Calu3 (cell line): ENCODE measurements around the gene GRIFIN. TPM values are rescaled to one million over a fixed set of nuclear protein-coding genes. Genes with fewer than 3 reads are reported as not detected.

ENCODE experiments used
- BruUV-seq: library from RNA; stranded (reverse); fragments of 400-500 nt; replicated peaks from 2 replicates; lab custom pipeline; 2021; lab: Mats Ljungman, UMichigan
- CTCF ChIA-PET: fragments of 300-600 bp; sonication (Branson Sonifier 250); formaldehyde crosslinking; loops from one replicate; lab custom pipeline; 2022; ENCODE audit warnings: antibody characterized with exemption; lab: Charles Lee
- DNase-seq: peaks from one replicate; pipeline ENCODE4 v3.0.0; 2022
- H3K27ac Mint-ChIP-seq: one replicate; pipeline ENCODE4 v1.8.0; 2022; ENCODE audit warnings: mixed read lengths; ENCODE audit not compliant: unreplicated experiment
- H3K27me3 Mint-ChIP-seq: one replicate; pipeline ENCODE4 v1.8.0; 2022; ENCODE audit warnings: mixed read lengths; ENCODE audit not compliant: unreplicated experiment
- H3K36me3 Mint-ChIP-seq: one replicate; pipeline ENCODE4 v1.8.0; 2022; ENCODE audit warnings: mild to moderate bottlenecking, moderate library complexity, mixed read lengths; ENCODE audit not compliant: insufficient read depth, unreplicated experiment
- H3K4me1 Mint-ChIP-seq: one replicate; pipeline ENCODE4 v1.8.0; 2022; ENCODE audit warnings: mild to moderate bottlenecking, low read depth, mixed read lengths; ENCODE audit not compliant: unreplicated experiment
- H3K4me3 Mint-ChIP-seq: one replicate; pipeline ENCODE4 v1.8.0; 2022; ENCODE audit warnings: mild to moderate bottlenecking, low read depth, moderate library complexity, mixed read lengths; ENCODE audit not compliant: unreplicated experiment
- H3K9me3 Mint-ChIP-seq: one replicate; pipeline ENCODE4 v1.8.0; 2022; ENCODE audit warnings: low read depth, mixed read lengths; ENCODE audit not compliant: unreplicated experiment
- CTCF ChIP-seq: fragments of 200-600 bp; IDR thresholded peaks from one replicate; pipeline ENCODE4 v1.8.0; 2022; ENCODE audit warnings: antibody characterized with exemption; ENCODE audit not compliant: unreplicated experiment
- intact Hi-C: fragments of 100-400 bp; cut with micrococcal nuclease; formaldehyde crosslinking; loops from one replicate; pipeline ENCODE4 v1.10.0; 2022; ENCODE audit not compliant: unreplicated experiment
- total RNA-seq: library from RNA; stranded (reverse); gene quantifications from 2 replicates; pipeline ENCODE4 v1.2.3, GENCODE V29; 2022

Gene GRIFIN
- total RNA-seq, 1 experiment from 2014 or later = not detected

- Mint-ChIP-seq H3K27me3 (peaks cover 25% of the 10 kb centered on the region), H3K4me1 (peaks cover 20% of the 10 kb centered on the region), H3K36me3 (peaks cover 4% of the 10 kb centered on the region), H3K9me3 (no peaks in the 10 kb centered on the region), H3K4me3 (no peak overlapping the region), H3K27ac (no peak overlapping the region)
- no peak for DNase-seq
- no peak for TF ChIP-seq CTCF
- CTCF ChIA-PET = interaction anchor here (0.6 to 3.8 kb wide), 28 partner anchors 9 to 472 kb away, joined by 3 to 69 read pairs (median 4); partner anchors contain the start of gene CHST12
- intact Hi-C loops = no loop called here
- no TSS peak for BruUV-seq
Measured at GRCh38 chr7:2468227-2468626, 8.0 kb downstream of the GRIFIN start.

DNA sequence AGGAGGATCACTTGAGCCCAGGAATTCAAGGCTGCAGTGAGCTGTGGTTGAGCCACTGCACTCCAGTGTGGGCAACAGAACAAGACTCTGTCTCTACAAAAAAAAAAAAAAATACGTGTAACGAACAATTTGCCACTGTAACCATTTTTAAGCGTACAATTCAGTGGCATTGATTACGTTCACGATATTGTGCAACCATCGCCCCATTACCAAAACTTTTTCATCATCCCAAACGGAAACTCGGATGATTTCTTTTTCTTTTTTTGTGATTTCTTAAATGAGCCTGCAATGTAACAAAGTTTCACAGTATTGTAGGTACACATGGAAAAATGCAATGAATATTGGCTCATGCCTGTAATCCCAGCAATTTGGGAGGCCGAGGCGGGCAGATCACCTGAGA, 9.5 kb downstream of the GRIFIN start:
- no peak overlapping the region for H3K27ac Mint-ChIP-seq
- H3K9me3 Mint-ChIP-seq = no peaks in the 10 kb centered on the region
- peaks cover 33% of the 10 kb centered on the region for H3K27me3 Mint-ChIP-seq
- DNase-seq = no peak
- no peak overlapping the region for H3K4me3 Mint-ChIP-seq
- intact Hi-C loops = no loop called here
- peaks cover 4% of the 10 kb centered on the region for H3K36me3 Mint-ChIP-seq
- peaks cover 20% of the 10 kb centered on the region for H3K4me1 Mint-ChIP-seq
- BruUV-seq = no TSS peak
- CTCF ChIA-PET = interaction anchor here (0.7 kb wide), 1 partner anchor 8 kb away, joined by 5 read pairs; no protein-coding TSS in a partner anchor
- TF ChIP-seq CTCF = no peak

- Mint-ChIP-seq H3K4me3 (no peak overlapping the region), H3K36me3 (peaks cover 4% of the 10 kb centered on the region), H3K27me3 (peaks cover 30% of the 10 kb centered on the region), H3K27ac (no peak overlapping the region), H3K9me3 (no peaks in the 10 kb centered on the region), H3K4me1 (peaks cover 18% of the 10 kb centered on the region)
- no peak for TF ChIP-seq CTCF
- intact Hi-C loops = no loop called here
- BruUV-seq = no TSS peak
- no peak for DNase-seq
- CTCF ChIA-PET = no interaction called here
Measured at GRCh38 chr7:2465928-2466327, 10.3 kb downstream of the GRIFIN start.

- no TSS peak for BruUV-seq
- no peak for TF ChIP-seq CTCF
- H3K9me3 Mint-ChIP-seq = no peaks in the 10 kb centered on the region
- no peak for DNase-seq
- H3K4me3 Mint-ChIP-seq = no peak overlapping the region
- intact Hi-C loops = no loop called here
- no peak overlapping the region for H3K27ac Mint-ChIP-seq
- CTCF ChIA-PET = interaction anchor here (0.6 kb wide), 1 partner anchor 39 kb away, joined by 3 read pairs; no protein-coding TSS in a partner anchor
- peaks cover 9% of the 10 kb centered on the region for H3K27me3 Mint-ChIP-seq
- no peaks in the 10 kb centered on the region for H3K4me1 Mint-ChIP-seq
- no peaks in the 10 kb centered on the region for H3K36me3 Mint-ChIP-seq
Measured at GRCh38 chr7:2462731-2463130, 13.5 kb downstream of the GRIFIN start.
